Stimulated activated CD4-positive, alpha-beta T cell treated with anti-CD3 and anti-CD28 coated beads, Interleukin-12 subunit alpha, Interleukin-12 subunit beta, amount 100 ng/mL, for 48 hours (primary cell): ENCODE results near the gene CCNL1.

ENCODE experiments used
- DNase-seq, 3 donors: peaks; one replicate each; pipeline ENCODE4 v3.0.0-alpha.2; 2020; ENCODE audit warnings: low read depth in 2 of 3, low spot score in 1 of 3

Gene CCNL1

DNA sequence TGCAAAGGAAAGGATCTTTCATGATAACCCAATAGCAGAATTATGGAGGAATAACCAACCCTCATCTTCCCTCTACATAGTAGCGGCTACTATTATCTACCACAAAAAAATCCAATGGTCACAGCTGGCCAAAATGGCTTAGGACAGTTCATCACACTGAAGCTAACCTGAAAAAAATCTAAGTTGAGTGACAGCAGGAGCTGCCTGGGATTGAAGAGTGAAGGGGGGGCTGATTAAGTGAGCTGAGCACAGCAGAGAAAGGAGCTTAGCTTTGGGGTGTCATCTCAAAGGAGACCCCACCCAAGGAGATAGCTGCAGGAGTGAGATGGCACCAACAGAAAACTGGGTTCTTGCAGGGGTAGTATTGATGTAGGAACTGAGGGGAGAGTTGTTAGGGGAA is 33.6 kb downstream of the CCNL1 start:
- DNase-seq, result no peak

GRCh38 chr3:157125101-157125500 is 34.8 kb downstream of the CCNL1 start:
- no peak for DNase-seq

DNA sequence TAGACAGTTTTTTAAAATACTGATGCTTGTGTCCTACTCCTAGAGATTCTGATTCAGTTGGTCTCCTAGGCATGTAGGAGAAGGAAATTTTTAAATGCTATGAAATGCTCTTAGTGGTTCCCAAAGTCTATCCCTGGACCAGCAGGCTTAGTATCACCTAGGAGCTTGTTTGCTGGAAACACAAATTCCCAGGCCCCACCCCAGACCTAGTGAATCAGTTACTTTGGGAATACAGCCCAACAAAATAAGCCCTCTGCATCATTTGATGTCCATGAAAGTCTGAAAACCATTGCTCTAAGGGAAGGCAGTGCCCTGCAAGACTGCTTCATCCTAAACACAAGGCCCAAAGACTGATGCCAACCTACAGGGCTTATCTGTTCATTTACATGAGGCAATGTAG is 36.3 kb downstream of the CCNL1 start:
- DNase-seq, result no peak

DNA sequence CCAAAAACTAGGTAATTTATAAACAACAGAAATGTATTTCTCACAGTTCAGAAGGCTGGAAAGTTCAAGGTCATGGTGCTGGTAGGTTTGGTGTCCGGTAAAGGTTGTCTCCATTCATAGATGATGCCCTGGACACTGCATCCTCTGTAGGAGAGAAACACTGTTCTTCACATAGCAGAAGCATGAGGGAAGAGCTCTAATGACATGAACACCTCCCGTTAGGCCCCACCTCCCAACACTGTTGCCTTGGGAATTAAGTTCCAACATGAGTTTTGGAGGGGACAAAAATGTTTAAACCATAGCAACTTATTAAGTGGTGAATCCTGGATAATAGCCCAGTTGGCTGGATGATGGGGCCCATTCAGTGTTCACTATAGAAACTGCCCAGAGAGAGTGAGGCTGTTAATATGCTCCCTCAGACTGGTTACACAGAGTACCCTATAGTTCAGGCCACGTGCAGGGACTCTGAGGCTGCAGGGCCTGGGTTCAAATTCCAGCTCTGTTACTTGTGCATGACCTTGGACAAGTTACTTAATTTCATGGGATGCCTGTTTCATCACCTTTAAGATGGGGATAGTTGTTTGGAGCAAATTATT is 37.0 kb downstream of the CCNL1 start:
- DNase-seq, result no peak

GRCh38 chr3:157122116-157122515 is 37.8 kb downstream of the CCNL1 start:
- no peak for DNase-seq

DNA sequence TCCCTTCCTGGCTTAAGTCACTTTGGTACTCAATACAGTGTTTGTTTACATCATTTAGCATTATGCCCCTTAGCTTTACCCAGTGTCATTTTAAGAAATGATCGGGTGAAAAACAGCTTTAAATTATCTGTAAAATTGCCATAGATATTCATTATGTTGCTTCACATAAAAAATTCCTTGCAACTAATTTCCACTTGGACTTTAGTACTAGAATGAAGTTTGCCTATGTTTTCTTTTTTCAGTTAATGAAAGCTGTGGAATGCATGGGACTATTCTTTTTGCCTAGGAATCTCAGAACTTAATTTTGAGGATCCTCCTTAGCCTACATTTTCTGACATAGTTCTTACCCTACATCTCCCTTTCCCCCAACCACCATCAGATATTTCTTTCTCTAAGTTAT is 38.4 kb downstream of the CCNL1 start:
- no peak for DNase-seq

- DNase-seq, result no peak
Measured at GRCh38 chr3:157120071-157120892, 39.7 kb downstream of the CCNL1 start.

DNA sequence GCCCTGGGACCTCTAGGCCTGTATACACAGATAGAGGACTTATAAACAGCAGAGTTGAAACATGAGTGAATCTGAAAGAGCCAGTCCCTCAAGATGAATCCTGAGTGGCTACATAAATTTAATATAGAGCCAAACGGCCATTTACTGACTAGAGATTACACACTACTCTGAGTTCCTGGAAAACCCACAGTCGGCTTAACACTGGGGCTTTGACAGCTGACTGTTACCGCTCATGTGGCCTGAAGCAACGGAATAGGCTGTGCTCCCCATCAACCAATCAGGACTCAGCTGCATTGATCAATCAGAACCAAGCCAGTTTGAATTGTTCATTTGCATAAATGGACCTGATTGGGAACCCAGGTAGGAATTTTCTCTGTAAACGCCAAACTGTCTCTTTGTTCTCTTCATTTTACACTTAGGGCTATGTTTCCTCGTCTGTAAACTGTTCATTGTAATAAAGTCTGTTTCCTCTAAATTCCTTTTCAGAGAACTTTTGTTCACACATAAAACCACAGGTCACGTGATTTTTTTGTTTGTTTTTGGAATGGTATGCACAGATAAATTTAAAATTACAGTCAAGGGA is 40.5 kb downstream of the CCNL1 start:
- no peak for DNase-seq

- DNase-seq, result no peak
Measured at GRCh38 chr3:157117875-157118654, 41.9 kb downstream of the CCNL1 start.

GRCh38 chr3:157117206-157117605 is 42.7 kb downstream of the CCNL1 start:
- DNase-seq, result no peak

DNA sequence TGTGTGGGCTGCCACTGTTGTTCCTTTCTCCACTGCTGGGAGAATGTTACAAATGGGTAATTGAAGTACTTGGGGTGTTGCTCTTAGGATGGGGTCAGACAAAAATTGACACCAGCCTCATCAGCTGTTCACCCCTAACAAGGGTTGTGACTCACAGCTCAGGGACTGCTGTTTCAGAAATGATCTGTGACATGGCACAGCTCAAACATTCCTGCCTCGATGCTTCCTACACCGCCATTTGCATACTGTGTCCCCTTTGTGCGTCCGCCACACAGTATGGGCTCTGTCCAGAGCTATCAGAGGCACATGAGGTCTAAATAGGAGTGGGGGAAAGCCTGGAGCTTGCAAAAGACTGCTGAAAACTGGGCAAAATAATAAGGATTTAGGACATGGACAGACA is 43.9 kb downstream of the CCNL1 start:
- DNase-seq, result no peak

DNA sequence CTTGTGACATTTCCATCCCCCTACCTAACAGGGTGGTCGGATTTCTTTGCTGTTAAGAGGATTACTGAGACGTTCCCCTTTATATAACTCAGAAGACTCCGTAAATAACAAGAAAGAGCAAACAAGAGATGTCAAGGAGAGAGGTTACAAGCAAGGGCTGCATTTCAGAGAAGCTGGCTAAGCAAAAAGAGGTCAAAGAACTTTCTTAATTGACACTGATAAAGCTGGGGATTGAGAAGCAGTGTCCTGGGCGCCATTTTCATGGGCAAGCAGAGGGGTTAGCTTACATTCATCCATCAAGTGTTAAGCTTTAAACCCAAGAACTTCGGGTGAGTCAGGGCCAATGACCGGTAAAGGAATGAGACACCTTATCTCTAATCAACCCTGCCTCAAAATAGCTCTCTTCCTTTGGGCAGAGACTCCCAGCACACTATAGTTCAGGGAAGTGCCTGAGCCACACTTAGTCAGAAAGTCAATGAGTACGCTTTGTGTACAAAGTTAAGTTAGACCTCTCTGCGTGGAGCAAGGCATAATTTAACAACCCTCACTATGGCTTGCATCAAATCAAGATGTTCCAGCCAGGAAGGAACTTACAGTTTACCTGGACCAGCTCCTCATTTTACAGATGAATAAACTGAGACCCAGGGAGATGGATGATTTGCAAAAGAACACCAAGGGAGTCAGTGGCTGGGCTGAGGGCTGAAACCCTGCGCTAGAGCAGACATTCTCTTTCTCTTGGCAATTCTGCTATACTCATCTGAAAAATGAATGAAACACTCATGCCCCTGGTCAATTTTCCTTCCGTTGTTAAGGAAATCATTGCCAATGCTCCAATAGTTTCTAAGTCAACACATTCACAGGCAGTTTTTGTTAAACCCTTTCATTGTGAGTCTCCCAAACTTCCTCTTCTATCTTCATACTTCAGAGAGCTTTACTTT is 44.6 kb downstream of the CCNL1 start:
- no peak for DNase-seq

- no peak for DNase-seq
Measured at GRCh38 chr3:157113832-157114505, 46.0 kb downstream of the CCNL1 start.

GRCh38 chr3:157112536-157112935 is 47.4 kb downstream of the CCNL1 start:
- DNase-seq, result no peak

GRCh38 chr3:157111518-157111917 is 48.4 kb downstream of the CCNL1 start:
- no peak for DNase-seq

DNA sequence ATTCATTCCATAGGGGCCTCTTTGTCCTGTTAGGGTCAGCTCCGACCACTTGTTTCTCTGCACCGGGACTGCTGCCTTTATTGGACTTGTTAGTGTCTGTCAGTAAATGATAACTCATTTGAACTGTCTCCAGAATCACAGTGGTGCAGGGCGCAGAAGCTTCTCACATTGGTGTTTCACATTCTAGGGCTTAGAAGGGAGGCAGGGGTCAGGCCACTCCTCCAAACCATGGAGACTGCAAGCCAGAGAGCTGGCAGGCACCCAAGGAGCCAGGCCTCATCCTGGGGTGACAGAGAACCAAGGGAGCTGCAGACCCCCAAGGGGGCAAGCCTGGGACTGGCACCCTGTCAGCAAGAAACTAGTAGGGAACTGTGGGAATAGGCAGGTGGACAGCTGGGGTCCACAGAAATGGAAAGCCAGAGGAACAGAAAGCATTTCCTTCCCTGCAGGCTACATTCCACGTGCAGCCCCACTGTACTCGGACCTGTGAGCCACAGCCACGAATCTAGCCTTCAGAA is 49.1 kb downstream of the CCNL1 start:
- DNase-seq, result no peak

DNA sequence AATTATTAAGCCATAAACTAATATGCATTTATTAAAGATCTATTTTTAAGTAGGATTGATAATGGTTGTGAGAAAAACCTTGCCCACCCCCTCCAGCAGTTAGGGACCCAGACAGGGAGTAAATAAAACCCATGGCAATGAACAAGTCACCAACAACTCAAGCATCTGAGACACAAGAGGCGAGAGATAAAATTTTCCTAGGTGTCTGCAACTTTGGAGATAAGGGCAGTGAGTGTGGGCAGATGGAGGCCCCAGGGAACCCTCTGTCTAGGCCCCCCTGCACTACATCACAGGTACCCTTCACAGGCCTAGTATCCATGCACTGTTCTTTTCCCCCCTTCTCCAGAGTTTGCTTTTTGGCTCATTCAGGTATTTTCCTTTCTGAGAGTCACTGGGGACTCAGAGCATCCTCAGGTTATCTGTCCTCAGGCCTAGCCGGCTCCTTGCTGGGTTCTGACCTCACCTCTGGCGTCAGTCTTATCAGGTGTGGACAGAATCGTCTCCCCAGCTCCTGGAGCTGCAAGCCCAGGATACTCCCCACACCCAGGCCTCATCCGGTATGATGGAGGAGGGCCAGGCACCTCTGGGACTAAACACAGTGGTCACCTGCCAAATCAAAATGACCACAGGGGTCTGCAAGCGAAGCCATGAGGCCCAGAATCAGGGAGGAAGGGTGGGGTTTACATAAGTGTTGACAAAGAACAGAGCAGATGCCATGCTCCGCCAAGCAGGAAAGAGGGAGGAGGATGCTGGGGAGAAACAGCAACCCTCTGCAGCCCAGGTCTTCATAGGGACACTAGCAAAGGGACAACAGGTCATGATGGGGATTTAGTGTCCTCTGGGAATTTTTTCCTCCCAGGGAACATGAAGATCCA is 50.4 kb downstream of the CCNL1 start:
- DNase-seq, result no peak

- DNase-seq, result no peak
Measured at GRCh38 chr3:157107644-157108133, 52.3 kb downstream of the CCNL1 start.

- no peak for DNase-seq
Measured at GRCh38 chr3:157107037-157107436, 52.9 kb downstream of the CCNL1 start.
